ENCODE data around the gene STAG2. TPM values are rescaled to one million over a fixed set of nuclear protein-coding genes. Genes with fewer than 3 reads are reported as not detected.

Gene STAG2
- total RNA-seq, 2 experiments from 2014 or later, result 80.6 to 112 TPM

DNA sequence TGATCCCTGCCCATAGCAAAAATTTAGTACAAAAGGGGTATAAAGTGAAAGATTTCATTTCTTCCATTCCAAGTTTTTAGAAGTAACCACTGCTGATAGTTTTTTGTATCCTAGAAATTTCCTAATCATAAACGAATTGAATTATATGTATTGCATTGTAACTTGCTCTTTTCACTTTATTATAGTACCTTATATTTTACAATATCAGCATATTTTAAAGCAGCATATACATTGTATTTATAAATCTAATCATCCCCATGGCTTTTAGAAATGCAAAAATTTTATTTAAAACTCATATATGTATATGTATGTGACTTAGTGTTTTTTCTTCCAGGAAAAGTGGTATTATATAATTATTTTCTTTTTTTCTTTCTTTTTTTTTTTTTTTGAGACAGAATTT lies 27.7 kb downstream of the STAG2 start:
- DNase-seq (no peak), ATAC-seq (no peak)
- CTCF ChIA-PET, result no interaction called here
- H3K36me3 Mint-ChIP-seq, result peaks cover 9% of the 10 kb centered on the region
- no peaks in the 10 kb centered on the region for H3K27me3 Mint-ChIP-seq
- H3K4me3 Mint-ChIP-seq, result no peak overlapping the region
- H3K4me1 Mint-ChIP-seq, result peaks cover 30% of the 10 kb centered on the region
- H3K9me3 Mint-ChIP-seq (ENCODE audit: low read depth), result no peaks in the 10 kb centered on the region
- H3K27ac Mint-ChIP-seq, result no peak overlapping the region

DNA sequence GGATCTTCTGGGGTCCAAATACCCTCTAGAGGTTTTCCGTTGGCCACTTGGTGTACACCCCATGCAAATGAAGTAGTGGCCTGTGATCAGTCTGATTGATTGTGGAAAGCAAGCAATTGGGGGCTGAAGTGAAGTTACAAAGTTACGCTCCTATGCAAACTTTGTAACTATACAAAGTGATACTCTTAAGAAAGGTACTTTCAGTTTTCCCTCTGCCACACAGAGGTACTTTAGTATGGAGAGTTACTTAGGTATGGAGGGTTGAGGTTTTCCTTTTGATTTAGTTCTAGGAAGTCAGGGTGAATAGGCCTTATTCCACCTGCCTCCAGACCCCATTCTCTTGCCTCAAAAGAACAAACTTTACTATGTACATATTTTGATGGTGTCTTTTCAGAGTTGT lies 28.7 kb downstream of the STAG2 start:
- CTCF ChIA-PET, result no interaction called here
- peaks cover 30% of the 10 kb centered on the region for H3K4me1 Mint-ChIP-seq
- H3K9me3 Mint-ChIP-seq (ENCODE audit: low read depth), result no peaks in the 10 kb centered on the region
- no peaks in the 10 kb centered on the region for H3K27me3 Mint-ChIP-seq
- peak overlapping the region; percentile 70 for H3K27ac Mint-ChIP-seq
- DNase-seq, result no peak
- peaks cover 13% of the 10 kb centered on the region for H3K36me3 Mint-ChIP-seq
- H3K4me3 Mint-ChIP-seq, result peak overlapping the region; percentile 63
- peak; percentile 70 for ATAC-seq

DNA sequence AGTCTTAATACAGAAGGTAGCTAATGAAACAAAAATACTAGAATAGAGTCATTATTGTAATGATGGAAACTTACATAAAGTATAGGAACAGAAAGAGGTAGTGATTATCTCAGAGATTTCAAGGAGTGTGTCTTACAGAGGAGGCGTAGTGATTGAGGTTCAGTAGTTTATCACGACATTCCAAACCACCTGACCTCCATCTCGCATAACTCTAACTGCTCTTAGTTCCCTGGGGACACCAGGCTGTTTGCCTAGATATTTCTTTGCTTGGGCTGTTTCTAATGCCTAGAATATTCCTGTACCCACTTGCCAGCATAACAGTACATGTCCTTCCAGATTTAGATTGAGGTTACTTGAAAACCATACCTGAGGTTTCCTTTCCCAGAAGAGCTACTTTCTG lies 29.1 kb downstream of the STAG2 start:
- CTCF ChIA-PET, result no interaction called here
- Mint-ChIP-seq H3K9me3 (ENCODE audit: low read depth) (no peaks in the 10 kb centered on the region), H3K4me3 (peak overlapping the region; percentile 63), H3K27me3 (no peaks in the 10 kb centered on the region), H3K36me3 (peaks cover 13% of the 10 kb centered on the region), H3K4me1 (peaks cover 30% of the 10 kb centered on the region), H3K27ac (peak overlapping the region; percentile 70)
- ATAC-seq (peak; percentile 16), DNase-seq (no peak)

DNA sequence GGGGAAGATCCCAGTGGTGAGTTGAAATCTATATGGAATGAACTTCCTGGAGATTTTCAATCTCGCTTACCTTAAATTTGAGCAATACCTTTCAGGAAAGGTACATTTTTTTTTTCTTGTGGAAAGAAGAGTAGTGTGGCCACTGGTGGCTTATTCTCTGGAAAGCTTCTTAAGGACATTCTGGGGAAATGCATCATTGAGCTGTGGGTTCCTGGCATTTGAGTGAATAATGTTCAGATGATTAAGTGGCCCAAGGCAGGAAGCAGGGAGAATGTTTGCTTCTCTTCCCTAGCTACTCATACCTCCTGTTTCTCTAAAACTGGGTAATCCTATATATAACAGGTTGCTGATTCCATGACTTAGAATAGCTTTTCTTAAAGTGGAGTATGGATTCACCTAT lies 31.8 kb downstream of the STAG2 start:
- CTCF ChIA-PET, result no interaction called here
- H3K4me1 Mint-ChIP-seq, result peaks cover 32% of the 10 kb centered on the region
- no peaks in the 10 kb centered on the region for H3K9me3 Mint-ChIP-seq (ENCODE audit: low read depth)
- no peak for DNase-seq
- H3K27ac Mint-ChIP-seq, result no peak overlapping the region
- no peak for ATAC-seq
- H3K4me3 Mint-ChIP-seq, result no peak overlapping the region
- H3K27me3 Mint-ChIP-seq, result no peaks in the 10 kb centered on the region
- peaks cover 16% of the 10 kb centered on the region for H3K36me3 Mint-ChIP-seq

DNA sequence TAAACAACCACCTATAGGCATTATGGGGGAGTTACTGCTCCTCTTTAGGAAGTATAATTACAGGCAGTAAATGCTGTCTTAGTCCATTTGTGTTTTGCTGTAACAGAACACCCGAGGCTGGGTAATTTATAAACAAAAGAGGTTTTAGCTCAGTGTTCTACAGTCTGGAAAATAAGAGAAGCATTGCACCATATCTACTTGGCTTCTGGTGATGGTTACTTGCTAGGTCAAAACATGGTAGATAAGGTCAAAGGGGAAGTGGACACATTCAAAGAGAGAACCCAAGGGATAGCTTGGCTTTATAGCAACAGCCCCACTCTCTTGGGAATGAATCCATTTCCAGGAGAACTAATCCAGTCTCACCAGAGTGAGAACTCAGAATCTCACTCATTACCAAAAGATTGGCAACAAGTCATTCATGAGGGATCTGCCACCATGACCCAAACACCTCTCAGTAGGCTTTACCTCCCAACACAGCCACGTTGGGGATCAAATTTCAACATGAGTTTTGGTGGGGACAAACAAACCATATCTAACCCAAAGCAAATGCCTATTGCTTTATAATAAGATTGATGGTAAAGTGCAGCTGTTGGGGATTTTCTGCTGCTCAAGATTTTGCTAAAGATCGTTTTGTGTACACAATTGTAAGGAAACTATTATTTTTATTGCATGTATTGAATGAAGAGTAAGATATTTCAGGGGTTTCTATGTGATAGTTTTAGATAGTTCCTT lies 32.6 kb downstream of the STAG2 start:
- H3K4me1 Mint-ChIP-seq, result peaks cover 27% of the 10 kb centered on the region
- H3K9me3 Mint-ChIP-seq (ENCODE audit: low read depth), result no peaks in the 10 kb centered on the region
- no peak for DNase-seq
- CTCF ChIA-PET, result interaction anchor here (0.7 kb wide), 1 partner anchor 33 kb away, joined by 3 read pairs; no protein-coding TSS in a partner anchor
- H3K27ac Mint-ChIP-seq, result no peak overlapping the region
- no peak for ATAC-seq
- H3K36me3 Mint-ChIP-seq, result peaks cover 15% of the 10 kb centered on the region
- H3K27me3 Mint-ChIP-seq, result no peaks in the 10 kb centered on the region
- no peak overlapping the region for H3K4me3 Mint-ChIP-seq

- CTCF ChIA-PET, result no interaction called here
- Mint-ChIP-seq H3K9me3 (ENCODE audit: low read depth) (no peaks in the 10 kb centered on the region), H3K27me3 (no peaks in the 10 kb centered on the region), H3K4me1 (peaks cover 28% of the 10 kb centered on the region), H3K36me3 (peaks cover 15% of the 10 kb centered on the region), H3K4me3 (no peak overlapping the region), H3K27ac (no peak overlapping the region)
- no peak for ATAC-seq
- DNase-seq, result no peak
Observed at GRCh38 chrX:123994730-123995129, 33.2 kb downstream of the STAG2 start.

DNA sequence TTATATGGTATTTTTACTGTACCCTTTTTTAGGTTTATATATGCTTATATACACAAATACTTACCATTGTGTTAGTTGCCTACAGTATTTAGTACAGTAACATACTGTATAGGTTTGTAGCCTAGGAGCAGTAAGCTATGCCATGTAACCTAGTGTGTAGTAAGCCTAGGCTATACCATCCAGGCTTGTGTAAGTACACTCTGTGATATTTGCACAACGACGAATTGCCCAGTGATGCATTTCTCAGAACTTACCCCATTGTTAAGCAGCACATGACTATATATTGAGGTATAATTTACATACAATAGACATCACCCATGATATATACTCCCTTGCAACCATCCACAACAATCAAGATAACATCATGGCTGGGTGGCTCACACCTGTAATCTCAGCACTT lies 40.1 kb downstream of the STAG2 start:
- Mint-ChIP-seq H3K27ac (no peak overlapping the region), H3K9me3 (ENCODE audit: low read depth) (no peaks in the 10 kb centered on the region), H3K4me3 (no peak overlapping the region), H3K36me3 (peaks cover 10% of the 10 kb centered on the region), H3K4me1 (peaks cover 23% of the 10 kb centered on the region), H3K27me3 (no peaks in the 10 kb centered on the region)
- CTCF ChIA-PET, result no interaction called here
- DNase-seq (no peak), ATAC-seq (no peak)

- peak; percentile 42 for ATAC-seq
- peaks cover 14% of the 10 kb centered on the region for H3K36me3 Mint-ChIP-seq
- DNase-seq, result no peak
- H3K27me3 Mint-ChIP-seq, result no peaks in the 10 kb centered on the region
- H3K4me3 Mint-ChIP-seq, result no peak overlapping the region
- CTCF ChIA-PET, result no interaction called here
- H3K4me1 Mint-ChIP-seq, result peaks cover 34% of the 10 kb centered on the region
- no peaks in the 10 kb centered on the region for H3K9me3 Mint-ChIP-seq (ENCODE audit: low read depth)
- no peak overlapping the region for H3K27ac Mint-ChIP-seq
Observed at GRCh38 chrX:124005228-124005627, 43.7 kb downstream of the STAG2 start.

DNA sequence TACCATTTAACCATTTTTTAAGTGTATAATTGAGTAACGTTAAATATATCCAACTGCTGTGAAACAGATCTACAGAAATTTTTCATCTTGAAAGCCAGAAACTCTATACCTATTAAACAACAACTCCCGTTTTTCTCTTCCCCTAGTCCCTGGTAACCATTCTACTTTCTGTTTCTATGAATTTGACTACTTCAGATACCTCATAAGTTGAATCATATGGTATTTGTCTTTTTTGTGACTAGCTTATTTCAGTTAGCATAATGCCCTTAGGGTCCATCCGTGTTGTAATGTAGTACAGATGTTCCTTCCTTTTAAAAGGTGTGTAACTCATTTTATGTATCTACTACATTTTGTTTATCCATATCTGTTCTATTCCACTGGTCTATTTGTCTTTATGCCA lies 48.7 kb downstream of the STAG2 start:
- H3K27ac Mint-ChIP-seq, result no peak overlapping the region
- H3K4me1 Mint-ChIP-seq, result peaks cover 48% of the 10 kb centered on the region
- no peaks in the 10 kb centered on the region for H3K9me3 Mint-ChIP-seq (ENCODE audit: low read depth)
- no peak overlapping the region for H3K4me3 Mint-ChIP-seq
- DNase-seq, result no peak
- peak; percentile 33 for ATAC-seq
- CTCF ChIA-PET, result no interaction called here
- H3K27me3 Mint-ChIP-seq, result no peaks in the 10 kb centered on the region
- peaks cover 9% of the 10 kb centered on the region for H3K36me3 Mint-ChIP-seq

- H3K27ac Mint-ChIP-seq, result no peak overlapping the region
- peaks cover 7% of the 10 kb centered on the region for H3K36me3 Mint-ChIP-seq
- peaks cover 44% of the 10 kb centered on the region for H3K4me1 Mint-ChIP-seq
- CTCF ChIA-PET, result no interaction called here
- H3K4me3 Mint-ChIP-seq, result no peak overlapping the region
- ATAC-seq (no peak), DNase-seq (no peak)
- no peaks in the 10 kb centered on the region for H3K27me3 Mint-ChIP-seq
- H3K9me3 Mint-ChIP-seq (ENCODE audit: low read depth), result no peaks in the 10 kb centered on the region
Observed at GRCh38 chrX:124010566-124010965, 49.1 kb downstream of the STAG2 start.

- H3K4me3 Mint-ChIP-seq, result no peak overlapping the region
- no peak overlapping the region for H3K27ac Mint-ChIP-seq
- CTCF ChIA-PET, result no interaction called here
- no peaks in the 10 kb centered on the region for H3K27me3 Mint-ChIP-seq
- H3K36me3 Mint-ChIP-seq, result no peaks in the 10 kb centered on the region
- ATAC-seq (no peak), DNase-seq (no peak)
- H3K4me1 Mint-ChIP-seq, result peaks cover 22% of the 10 kb centered on the region
- no peaks in the 10 kb centered on the region for H3K9me3 Mint-ChIP-seq (ENCODE audit: low read depth)
Observed at GRCh38 chrX:124015721-124016120, 54.2 kb downstream of the STAG2 start.

GRCh38 chrX:124016825-124017224 lies 55.3 kb downstream of the STAG2 start:
- no peak overlapping the region for H3K27ac Mint-ChIP-seq
- H3K4me3 Mint-ChIP-seq, result no peak overlapping the region
- H3K4me1 Mint-ChIP-seq, result peaks cover 14% of the 10 kb centered on the region
- no peaks in the 10 kb centered on the region for H3K27me3 Mint-ChIP-seq
- no peaks in the 10 kb centered on the region for H3K9me3 Mint-ChIP-seq (ENCODE audit: low read depth)
- CTCF ChIA-PET, result interaction anchor here (1.5 kb wide), 1 partner anchor 17 kb away, joined by 4 read pairs; no protein-coding TSS in a partner anchor
- no peaks in the 10 kb centered on the region for H3K36me3 Mint-ChIP-seq
- no peak for DNase-seq
- ATAC-seq, result no peak

GRCh38 chrX:124018023-124018422 lies 56.5 kb downstream of the STAG2 start:
- CTCF ChIA-PET, result interaction anchor here (0.5 to 1.5 kb wide), 5 partner anchors 12 to 57 kb away, joined by 3 to 4 read pairs (median 3); no protein-coding TSS in a partner anchor
- peaks cover 8% of the 10 kb centered on the region for H3K4me1 Mint-ChIP-seq

GRCh38 chrX:124023838-124024238 lies 62.3 kb downstream of the STAG2 start:
- DNase-seq (no peak), ATAC-seq (no peak)
- CTCF ChIA-PET, result no interaction called here
- H3K36me3 Mint-ChIP-seq, result peaks cover 5% of the 10 kb centered on the region
- H3K27me3 Mint-ChIP-seq, result no peaks in the 10 kb centered on the region
- no peaks in the 10 kb centered on the region for H3K9me3 Mint-ChIP-seq (ENCODE audit: low read depth)
- peaks cover 1% of the 10 kb centered on the region for H3K4me1 Mint-ChIP-seq
- no peak overlapping the region for H3K27ac Mint-ChIP-seq
- no peak overlapping the region for H3K4me3 Mint-ChIP-seq

More at GRCh38 chrX:124018023-124018422, 56.5 kb downstream of the STAG2 start:
- no peaks in the 10 kb centered on the region for H3K9me3 Mint-ChIP-seq (ENCODE audit: low read depth)
- H3K27me3 Mint-ChIP-seq, result no peaks in the 10 kb centered on the region
- H3K4me3 Mint-ChIP-seq, result no peak overlapping the region
- ATAC-seq (no peak), DNase-seq (no peak)
- no peak overlapping the region for H3K27ac Mint-ChIP-seq
- H3K36me3 Mint-ChIP-seq, result peaks cover under 1% of the 10 kb centered on the region

Data from activated CD8-positive, alpha-beta memory T cell treated with anti-CD3 and anti-CD28 coated beads, Interleukin-2, amount 10 ng/mL, durations not matched to agents 7 days and 5 days (primary cell).